Measurements from ENCODE around the gene FNDC7.

DNA sequence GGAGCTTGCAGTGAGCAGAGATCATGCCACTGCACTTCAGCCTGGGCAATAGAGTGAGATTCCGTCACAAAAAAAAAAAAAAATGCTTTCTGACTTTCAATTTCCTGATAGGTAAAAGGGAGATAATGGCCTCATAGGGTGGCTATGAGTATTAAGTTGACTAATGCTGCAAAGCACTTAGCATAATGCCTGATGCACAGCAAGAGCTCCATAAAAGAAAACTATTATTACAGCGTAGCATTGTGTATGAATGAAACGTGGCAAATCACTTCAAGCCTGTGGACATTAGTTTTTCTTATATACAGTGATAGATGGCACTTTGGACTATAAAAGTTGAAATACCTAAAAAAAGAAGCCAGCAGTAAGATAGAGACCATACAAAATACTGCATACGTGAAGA is 16.8 kb downstream of the FNDC7 start:
- TF ChIP-seq, protein P1, sequence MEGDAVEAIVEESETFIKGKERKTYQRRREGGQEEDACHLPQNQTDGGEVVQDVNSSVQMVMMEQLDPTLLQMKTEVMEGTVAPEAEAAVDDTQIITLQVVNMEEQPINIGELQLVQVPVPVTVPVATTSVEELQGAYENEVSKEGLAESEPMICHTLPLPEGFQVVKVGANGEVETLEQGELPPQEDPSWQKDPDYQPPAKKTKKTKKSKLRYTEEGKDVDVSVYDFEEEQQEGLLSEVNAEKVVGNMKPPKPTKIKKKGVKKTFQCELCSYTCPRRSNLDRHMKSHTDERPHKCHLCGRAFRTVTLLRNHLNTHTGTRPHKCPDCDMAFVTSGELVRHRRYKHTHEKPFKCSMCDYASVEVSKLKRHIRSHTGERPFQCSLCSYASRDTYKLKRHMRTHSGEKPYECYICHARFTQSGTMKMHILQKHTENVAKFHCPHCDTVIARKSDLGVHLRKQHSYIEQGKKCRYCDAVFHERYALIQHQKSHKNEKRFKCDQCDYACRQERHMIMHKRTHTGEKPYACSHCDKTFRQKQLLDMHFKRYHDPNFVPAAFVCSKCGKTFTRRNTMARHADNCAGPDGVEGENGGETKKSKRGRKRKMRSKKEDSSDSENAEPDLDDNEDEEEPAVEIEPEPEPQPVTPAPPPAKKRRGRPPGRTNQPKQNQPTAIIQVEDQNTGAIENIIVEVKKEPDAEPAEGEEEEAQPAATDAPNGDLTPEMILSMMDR (IDR thresholded peaks at IDR 0.05; ENCODE audit: low read depth, low read length) = no peak
- TF ChIP-seq EZH2phosphoT487 (IDR thresholded peaks at IDR 0.05; ENCODE audit: low read depth) = no peak

Measured in OCI-LY3 (cell line).